SH-SY5Y (cell line): Measurements from ENCODE around the gene CCNG1.

Source experiments
- GATA2 ChIP-seq: IDR thresholded peaks from 2 replicates; pipeline ENCODE4 v1.6.1; 2011; ENCODE audit warnings: mild to moderate bottlenecking, low read depth, low read length
- GATA3 ChIP-seq: IDR thresholded peaks from 2 replicates; pipeline ENCODE4 v1.6.1; 2011; ENCODE audit warnings: low read depth, mild to moderate bottlenecking, low read length, moderate library complexity

DNA sequence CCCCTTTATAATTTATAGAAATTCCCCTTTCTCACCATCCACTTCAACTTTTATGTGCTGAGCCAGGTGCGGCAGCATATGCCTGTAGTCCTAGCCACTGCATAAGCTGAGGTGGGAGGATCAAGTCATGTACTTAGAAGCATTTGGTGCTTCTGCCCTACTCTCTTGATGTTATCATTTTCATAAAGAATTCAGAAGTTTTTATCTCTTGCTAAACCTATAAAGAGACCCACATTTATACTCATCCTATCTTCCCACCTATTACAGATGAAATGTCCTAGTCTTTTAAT is 41.5 kb downstream of the CCNG1 start:
- TF ChIP-seq GATA2, result no peak
- TF ChIP-seq GATA3, result no peak
